SK-N-MC (cell line): ENCODE data around the gene HDGF.

ENCODE experiments used
- EZH2 ChIP-seq: fragments of 200-600 bp; sonication (generic); IDR thresholded peaks from one replicate; pipeline ENCODE4 v1.6.1; 2017; ENCODE audit warnings: antibody characterized with exemption
- POLR2AphosphoS5 ChIP-seq: IDR thresholded peaks from 2 replicates; pipeline ENCODE4 v1.6.1; 2012; ENCODE audit warnings: mild to moderate bottlenecking, low read depth, low read length, borderline replicate concordance

DNA sequence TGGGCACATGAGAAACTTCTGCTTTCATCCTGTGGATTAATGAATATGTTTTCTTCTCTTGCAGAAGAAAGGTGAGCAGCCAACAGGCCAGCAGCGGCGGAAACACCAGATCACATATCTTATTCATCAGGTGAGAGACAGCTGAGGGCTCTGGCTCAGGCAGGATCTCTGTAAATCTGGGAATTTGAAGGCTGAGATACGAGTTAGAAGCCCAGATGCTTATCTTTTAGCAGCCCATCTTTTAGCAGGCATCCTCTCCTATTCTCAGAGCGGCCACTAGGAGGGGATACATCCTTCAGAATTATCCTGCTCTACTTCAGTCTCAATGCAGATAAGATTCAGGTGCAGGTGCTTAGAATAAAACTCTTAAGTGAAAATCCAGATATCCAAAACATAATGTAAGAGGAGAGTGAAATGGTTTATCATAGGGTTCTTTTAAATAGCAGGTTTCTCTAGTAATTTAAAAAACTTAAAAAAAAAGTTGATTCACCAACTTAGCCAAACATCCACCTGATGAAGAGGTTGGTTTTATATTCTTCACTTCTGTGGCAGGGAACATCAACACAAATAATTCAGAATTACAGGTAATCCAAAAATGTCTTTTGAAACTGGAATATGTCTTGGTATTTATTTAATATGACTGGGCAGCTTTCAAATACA is 45.9 kb upstream of the HDGF start:
- TF ChIP-seq EZH2 (no peak), POLR2AphosphoS5 (no peak)
